B cell (primary cell): ENCODE results near the gene BHLHE23.

ENCODE experiments used
- CTCF ChIP-seq: fragments of 200-600 bp; IDR thresholded peaks from one replicate; pipeline ENCODE4 v1.8.0; 2022; ENCODE audit warnings: antibody characterized with exemption, mild to moderate bottlenecking
- EZH2 ChIP-seq: IDR thresholded peaks from 2 replicates; pipeline ENCODE4 v1.6.1; 2012; ENCODE audit warnings: borderline replicate concordance, low read depth, mild to moderate bottlenecking, moderate library complexity, low read length; ENCODE audit not compliant: insufficient read depth, poor library complexity, severe bottlenecking

- no peak for TF ChIP-seq CTCF
- TF ChIP-seq EZH2 = no peak
Observed at GRCh38 chr20:63002511-63002910, 4.3 kb downstream of the BHLHE23 start.
